ENCODE results near the gene PXYLP1.

DNA sequence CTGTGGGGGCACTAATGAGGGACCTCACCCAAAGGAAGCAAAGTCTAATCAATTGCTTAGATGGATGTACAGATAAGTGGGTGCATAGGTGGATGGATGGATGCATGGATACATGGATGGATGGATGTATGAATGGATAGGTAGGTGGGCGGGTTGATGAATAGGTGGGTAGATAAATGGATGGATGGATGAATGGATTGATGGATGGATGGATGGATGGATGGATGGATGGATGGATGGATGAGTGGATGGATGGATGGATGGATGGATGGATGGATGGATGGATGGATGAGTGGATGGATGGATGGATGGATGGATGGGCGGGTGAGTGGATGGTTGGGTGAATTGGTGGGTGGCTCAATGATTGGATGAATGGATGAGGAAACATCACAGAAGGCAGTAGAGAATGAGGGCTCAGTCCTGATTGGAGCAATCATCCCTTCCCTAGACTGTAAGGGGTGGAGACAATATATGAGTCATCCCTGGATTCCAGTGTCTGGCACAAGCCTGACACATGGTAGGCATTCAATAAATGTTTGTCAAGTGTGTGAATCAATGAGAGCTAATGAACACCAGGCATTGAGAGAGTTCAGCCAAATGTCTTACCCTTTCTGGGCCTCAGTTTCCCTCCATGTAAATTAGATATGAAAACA is 40.4 kb upstream of the PXYLP1 start:
- no peak for TF ChIP-seq RAD21 (IDR thresholded peaks at IDR 0.05; ENCODE audit: low read depth)
- TF ChIP-seq, protein P1, sequence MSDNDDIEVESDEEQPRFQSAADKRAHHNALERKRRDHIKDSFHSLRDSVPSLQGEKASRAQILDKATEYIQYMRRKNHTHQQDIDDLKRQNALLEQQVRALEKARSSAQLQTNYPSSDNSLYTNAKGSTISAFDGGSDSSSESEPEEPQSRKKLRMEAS (IDR thresholded peaks at IDR 0.05) = no peak
- TF ChIP-seq EGR1 (IDR thresholded peaks at IDR 0.05) = no peak
- TF ChIP-seq, protein P2, sequence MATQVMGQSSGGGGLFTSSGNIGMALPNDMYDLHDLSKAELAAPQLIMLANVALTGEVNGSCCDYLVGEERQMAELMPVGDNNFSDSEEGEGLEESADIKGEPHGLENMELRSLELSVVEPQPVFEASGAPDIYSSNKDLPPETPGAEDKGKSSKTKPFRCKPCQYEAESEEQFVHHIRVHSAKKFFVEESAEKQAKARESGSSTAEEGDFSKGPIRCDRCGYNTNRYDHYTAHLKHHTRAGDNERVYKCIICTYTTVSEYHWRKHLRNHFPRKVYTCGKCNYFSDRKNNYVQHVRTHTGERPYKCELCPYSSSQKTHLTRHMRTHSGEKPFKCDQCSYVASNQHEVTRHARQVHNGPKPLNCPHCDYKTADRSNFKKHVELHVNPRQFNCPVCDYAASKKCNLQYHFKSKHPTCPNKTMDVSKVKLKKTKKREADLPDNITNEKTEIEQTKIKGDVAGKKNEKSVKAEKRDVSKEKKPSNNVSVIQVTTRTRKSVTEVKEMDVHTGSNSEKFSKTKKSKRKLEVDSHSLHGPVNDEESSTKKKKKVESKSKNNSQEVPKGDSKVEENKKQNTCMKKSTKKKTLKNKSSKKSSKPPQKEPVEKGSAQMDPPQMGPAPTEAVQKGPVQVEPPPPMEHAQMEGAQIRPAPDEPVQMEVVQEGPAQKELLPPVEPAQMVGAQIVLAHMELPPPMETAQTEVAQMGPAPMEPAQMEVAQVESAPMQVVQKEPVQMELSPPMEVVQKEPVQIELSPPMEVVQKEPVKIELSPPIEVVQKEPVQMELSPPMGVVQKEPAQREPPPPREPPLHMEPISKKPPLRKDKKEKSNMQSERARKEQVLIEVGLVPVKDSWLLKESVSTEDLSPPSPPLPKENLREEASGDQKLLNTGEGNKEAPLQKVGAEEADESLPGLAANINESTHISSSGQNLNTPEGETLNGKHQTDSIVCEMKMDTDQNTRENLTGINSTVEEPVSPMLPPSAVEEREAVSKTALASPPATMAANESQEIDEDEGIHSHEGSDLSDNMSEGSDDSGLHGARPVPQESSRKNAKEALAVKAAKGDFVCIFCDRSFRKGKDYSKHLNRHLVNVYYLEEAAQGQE (IDR thresholded peaks at IDR 0.05; ENCODE audit: low read depth) = no peak
- TF ChIP-seq EP300 (IDR thresholded peaks at IDR 0.05; ENCODE audit: borderline replicate concordance) = no peak
- TF ChIP-seq TAF1 (IDR thresholded peaks at IDR 0.05; ENCODE audit: low read depth) = no peak
- TF ChIP-seq ZBTB7A (IDR thresholded peaks at IDR 0.05; ENCODE audit: low read depth) = no peak
- TF ChIP-seq, protein P3, sequence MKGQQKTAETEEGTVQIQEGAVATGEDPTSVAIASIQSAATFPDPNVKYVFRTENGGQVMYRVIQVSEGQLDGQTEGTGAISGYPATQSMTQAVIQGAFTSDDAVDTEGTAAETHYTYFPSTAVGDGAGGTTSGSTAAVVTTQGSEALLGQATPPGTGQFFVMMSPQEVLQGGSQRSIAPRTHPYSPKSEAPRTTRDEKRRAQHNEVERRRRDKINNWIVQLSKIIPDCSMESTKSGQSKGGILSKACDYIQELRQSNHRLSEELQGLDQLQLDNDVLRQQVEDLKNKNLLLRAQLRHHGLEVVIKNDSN (IDR thresholded peaks at IDR 0.05) = no peak
